NCI-H1694 treated with DMSO at 0.1 percent for 48 hours (cell line): ENCODE measurements around the gene RELN.

Source experiments
- DNase-seq: peaks from one replicate; lab custom pipeline; 2025; lab: John Stamatoyannopoulos, UW

RELN gene

DNA sequence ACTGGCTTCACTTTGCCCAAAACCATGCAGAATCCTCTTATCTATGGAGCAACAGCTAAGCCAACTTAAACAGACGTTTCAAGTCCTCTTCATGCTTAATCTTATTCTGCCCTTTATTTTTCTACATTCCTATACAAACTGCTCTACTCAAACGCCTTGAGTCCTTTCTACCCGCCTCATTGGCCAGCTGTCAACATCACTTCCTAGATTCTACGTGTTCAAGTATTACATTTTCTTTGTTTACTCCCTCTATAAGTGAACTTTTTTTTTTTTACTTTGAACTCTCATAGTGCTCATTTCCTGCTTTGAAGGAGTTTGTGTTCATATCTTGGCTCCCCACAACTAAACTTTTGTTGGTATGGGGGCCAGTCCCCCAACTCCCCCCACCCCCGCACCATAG is 514.5 kb downstream of the RELN start:
- no peak for DNase-seq

DNA sequence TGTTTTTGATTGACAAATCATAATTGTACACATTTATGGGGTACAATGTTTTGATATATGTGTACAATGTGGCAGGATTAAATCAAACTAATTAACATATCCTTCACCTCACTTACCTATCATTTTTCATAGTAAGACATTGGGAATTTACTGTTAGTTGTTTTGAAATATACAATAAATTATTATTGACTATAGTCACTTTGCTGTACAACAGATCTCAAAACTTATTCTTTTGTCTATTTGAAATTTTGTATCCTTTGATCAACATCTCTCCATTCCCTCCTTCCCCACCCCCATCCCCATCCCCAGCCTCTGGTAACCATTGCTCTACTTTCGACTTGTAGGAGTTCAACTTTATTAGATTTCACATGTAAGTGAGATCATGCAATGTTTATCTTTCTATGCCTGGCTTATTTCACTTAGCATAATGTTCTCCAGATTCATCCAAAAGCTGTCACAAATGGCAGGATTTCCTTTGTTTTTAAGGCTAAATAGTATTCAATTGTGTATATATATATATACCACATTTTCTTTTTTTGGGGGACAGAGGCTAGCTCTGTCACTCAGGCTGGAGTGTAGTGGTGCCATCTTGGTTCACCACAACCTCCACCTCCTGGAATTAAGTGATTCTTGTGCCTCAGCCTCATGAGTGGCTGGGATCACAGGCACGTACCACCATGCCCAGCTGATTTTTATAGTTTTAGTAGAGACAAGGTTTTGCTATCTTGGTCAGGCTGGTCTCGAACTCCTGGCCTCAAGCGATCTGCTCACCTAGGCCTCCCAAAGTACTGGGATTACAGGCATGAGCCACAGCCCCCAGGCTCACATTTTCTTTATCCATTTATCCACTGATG is 520.1 kb downstream of the RELN start:
- no peak for DNase-seq

DNA sequence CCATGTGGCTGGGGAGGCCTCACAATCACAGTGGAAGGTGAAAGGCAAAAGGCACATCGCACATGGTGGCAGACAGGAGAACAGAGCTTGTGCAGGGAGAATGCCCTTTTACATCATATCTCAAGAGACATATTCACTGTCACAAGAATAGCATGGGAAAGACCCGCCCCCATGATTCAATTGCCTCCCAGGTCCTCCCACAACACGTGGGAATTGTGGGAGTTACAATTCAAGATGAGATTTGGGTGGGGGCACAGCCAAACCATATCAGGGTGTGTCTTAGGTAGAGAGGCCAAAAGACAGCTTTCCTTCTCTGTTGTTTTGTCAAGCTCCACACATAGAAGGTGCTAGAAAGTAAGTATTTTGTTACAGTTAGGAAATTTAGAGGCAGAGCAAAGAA is 522.6 kb downstream of the RELN start:
- DNase-seq, result no peak

DNA sequence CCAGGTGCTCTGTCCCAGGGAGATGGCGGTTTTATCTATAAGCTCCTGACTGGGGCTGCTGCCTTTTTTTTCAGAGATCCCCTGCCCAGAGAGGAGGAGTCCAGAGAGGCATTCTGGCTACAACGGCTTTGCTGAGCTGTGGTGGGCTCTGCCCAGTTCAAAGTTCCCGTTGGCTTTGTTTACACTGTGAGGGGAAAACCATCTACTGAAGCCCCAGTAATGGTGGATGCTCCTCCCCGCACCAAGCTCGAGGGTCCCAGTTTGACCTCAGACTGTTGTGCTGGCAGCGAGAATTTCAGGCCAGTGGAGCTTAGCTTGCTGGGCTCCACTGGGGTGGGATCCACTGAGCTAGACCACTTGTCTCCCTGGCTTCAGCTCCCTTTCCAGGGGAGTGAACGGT is 527.1 kb downstream of the RELN start:
- DNase-seq, result no peak

DNA sequence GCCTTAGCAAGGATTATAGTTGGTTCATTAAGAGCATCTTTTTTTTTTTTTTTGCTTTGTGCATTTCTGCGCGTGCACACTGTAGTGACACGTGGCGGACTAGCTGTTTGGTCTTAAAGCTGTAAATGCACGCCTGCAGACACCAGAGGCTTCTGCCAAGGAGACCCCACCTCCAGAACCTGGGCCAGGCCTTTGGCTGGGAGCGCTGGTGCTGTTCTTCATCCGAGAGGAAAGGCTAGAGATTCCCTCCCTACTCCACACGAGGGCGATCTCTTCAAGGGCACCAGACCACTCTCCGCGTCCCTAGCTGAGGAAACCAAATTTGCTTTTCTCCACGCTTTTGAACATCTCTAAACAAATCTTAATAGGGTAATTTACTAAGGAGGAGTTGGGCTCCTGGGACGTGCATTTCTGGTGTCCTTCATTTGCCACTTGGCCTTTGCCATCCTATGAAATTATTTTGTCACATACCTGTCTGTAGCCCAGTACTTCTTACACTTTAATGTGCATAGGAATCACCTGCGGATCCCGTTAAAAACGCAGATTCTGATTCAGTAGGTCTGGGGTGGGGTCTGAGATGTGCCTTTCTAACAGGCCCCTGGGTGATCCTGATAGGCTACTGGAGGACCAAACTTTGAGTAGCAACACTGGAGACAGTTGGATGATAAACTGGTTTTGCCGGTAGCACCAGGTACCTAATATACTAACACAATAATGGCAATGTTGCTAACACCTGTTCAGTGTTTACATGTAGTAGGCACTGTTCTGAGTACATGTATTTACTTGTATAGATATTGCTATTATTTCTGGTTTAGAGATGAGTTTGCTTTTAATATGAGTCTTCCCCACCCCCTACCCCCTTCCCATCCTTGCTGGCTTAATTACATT is 542.1 kb downstream of the RELN start:
- DNase-seq, result peak; percentile 84

DNA sequence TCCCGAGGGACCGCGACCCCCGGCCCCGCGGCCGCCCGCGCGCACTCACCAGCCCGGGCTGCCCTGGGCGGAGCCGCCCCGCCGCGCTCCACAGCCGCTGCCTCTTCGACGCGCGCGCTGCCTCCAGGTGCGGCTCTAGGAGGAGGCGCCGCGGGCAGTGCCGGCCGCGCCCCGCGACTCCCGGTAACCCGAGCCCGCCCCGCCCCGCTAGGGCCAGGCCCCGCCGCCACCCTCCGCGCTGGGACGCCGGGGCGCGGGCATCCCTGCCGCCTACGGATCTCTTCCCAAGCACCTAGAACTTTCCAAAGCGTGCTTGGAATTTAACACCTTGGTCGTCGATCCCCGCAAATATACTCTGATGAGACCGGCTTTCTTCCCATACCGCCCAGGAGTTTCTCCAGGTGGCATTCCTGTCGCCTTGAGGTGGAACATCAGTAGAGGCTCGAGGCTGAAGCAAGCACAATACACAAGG is 543.4 kb downstream of the RELN start, which contains the start of gene SLC26A5:
Gene SLC26A5 (minus strand): TSS at position 159 of the 472 bp plus-strand sequence. CDS start 24,693 bp downstream, outside the sequence.
- no peak for DNase-seq

DNA sequence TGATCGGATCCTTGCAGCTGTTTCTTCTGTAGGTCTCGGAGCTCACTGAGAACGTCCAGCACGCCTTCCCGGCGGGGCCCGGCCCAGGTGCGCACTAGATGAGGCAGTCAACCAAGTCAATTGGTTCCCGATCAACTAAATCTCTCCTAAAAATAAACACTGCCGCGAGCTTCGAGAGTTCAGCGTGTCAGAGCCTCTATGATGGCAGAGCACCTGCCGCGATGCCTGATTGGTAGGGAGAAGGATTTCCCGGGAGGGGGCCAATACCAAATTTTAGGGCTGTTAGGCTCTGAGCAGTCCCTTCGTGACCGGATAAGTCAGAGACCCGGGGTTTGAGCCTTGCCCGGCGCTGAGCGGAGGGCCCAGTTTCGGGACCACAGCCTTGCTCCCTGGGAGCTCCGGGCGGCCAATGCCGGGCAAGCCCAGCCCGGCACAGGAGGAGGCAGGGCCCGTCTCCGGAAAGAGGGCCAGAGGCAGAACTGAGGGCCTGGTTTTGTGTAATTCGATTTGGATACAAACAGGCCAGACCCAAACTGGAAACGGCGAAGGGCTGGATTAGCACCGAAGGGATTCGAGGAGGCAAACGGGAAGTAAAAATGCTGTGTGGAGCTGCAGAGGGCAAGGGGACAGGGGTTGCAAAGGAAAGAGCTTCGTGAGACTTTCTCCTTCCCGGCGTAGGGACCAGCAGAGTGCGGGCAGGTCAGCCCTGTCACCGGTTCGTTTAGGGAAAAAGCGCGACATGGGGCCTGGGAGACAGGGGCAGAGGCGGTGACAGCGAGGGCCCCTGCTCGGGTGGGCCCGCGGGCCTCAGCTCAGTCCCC is 544.0 kb downstream of the RELN start:
- no peak for DNase-seq

DNA sequence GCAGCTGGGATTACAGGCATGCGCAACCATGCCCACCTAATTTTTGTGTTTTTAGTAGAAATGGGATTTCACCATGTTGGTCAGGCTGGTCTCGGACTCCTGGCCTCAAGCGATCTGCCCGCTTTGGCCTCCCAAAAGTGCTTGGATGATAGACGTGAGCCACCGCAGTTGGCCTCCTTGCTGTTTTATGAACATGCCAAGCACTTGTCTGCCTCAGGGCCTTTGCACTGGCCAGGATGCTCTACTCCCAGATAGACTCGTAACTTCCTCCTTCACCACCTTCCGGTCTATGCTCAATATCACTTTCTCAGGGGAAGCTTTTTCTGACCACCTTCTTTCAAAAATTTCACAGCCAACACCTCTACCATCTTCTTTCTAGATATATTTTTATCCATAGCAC is 549.8 kb downstream of the RELN start:
- no peak for DNase-seq

DNA sequence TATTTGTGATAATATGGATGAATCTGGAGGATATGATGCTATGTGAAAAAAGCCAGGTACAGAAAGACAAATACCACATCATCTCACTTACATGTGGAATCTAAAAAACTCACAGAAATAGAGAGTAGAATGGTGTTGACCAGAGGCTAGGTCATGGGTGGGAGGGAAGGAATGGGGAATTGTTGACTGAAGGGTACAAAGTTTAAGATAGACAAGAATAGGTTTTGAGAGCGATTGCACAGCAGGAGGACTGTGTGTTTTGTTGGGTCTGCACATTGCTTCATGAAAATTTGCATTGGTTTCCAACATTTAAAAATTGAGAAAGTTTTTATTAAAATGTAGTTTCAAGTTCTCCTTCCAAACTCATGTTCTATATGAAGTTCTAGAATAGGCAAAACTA is 551.8 kb downstream of the RELN start:
- no peak for DNase-seq

DNA sequence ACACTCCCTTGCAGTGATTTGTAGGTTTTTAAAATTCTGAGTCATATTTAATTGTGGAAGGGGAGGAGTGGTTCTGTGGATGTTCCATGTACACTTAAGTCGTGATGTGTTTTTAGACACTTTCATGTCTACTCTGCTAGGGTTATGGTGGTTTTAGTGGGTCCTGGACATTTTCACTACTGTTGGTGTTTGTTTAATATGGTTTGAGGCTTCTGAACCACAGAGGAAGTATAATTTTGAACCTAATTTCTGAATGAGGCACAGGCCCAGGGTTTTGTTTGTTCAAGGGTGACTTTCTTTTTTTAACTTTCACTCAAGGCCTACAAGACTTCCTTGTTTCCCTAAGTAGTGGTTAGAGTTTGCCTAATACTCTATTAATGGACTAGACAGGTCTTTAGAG is 556.7 kb downstream of the RELN start:
- DNase-seq, result no peak

DNA sequence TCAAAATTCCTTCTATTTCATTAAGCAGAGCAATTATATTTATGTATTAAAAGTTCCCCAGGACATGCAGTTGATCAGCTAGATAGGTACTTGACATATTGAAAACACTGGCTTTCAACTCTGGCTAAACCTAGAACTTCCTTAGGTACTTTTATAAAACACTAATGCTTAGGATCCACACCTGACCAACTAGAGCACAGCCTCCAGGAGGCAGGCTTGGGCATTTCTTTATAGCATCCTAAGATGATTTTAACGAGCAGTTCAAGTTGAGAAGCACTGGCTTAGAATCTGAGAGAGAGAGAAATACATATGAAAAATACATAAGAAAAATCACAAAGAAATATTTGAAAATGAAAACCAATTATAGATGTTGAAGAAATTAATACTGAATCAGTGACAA is 564.3 kb downstream of the RELN start:
- DNase-seq, result no peak

DNA sequence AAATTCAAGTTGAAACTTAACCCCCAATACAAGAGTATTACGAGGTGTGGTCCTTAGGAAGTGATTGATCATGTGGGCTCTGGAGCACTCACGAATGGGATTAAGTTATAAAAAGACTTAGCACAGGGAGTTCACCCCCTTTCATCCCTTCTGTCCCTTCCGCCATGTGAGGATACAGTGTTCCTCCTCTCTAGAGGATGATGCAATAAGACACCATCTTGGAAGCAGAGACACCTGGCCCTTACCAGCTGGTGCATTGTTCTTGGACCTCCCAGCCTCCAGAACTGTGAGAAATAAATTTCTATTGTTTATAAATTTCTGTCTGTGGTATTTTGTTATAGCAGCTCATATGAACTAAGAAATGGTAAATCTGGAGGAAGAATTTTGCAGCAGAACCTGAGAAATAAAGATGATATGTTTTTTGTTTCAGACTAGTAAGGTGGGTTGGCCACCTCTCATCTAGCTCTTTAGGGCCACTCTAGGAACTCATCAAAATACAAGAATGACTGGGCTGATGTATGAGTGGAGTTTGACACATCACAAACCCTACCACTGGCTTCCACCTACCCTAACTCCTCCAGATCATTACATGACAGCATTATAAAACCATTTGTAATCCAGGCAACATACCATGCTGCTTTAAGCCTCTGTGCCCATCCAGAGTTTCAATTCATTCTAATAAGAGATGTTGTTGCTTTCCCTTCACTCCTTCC is 565.8 kb downstream of the RELN start:
- DNase-seq, result no peak
